HFFc6 (cell line): Measurements from ENCODE around the gene NGF. TPM values are rescaled to one million over a fixed set of nuclear protein-coding genes. Genes with fewer than 3 reads are reported as not detected.

Source experiments
- DNase-seq: peaks from one replicate; pipeline ENCODE4 v3.0.0-alpha.2; 2018
- H3K27ac Mint-ChIP-seq: 2 replicates; pipeline ENCODE4 v1.8.0; 2020; ENCODE audit warnings: mild to moderate bottlenecking, mixed read lengths
- H3K27me3 Mint-ChIP-seq: 2 replicates; pipeline ENCODE4 v1.8.0; 2021; ENCODE audit warnings: mild to moderate bottlenecking, moderate library complexity, mixed read lengths; ENCODE audit not compliant: insufficient read depth
- H3K36me3 Mint-ChIP-seq: 2 replicates; pipeline ENCODE4 v1.8.0; 2021; ENCODE audit warnings: low read depth, mixed read lengths
- H3K4me1 Mint-ChIP-seq: 2 replicates; pipeline ENCODE4 v1.8.0; 2020; ENCODE audit warnings: low read depth, mixed read lengths
- H3K4me3 Mint-ChIP-seq: 2 replicates; pipeline ENCODE4 v1.8.0; 2020; ENCODE audit warnings: mild to moderate bottlenecking, moderate library complexity, mixed read lengths
- H3K9me3 Mint-ChIP-seq: 2 replicates; pipeline ENCODE4 v1.8.0; 2020; ENCODE audit warnings: mild to moderate bottlenecking, mixed read lengths
- total RNA-seq, 6 experiments: library from RNA; stranded (reverse); fragmentation: NEBNext Ultra II Directional; extraction: Animal tissue kit (Norgen Biotek cat#: 25700); gene quantifications; 2 replicates in 1 of 6; 3 replicates in 5 of 6; pipeline ENCODE4 v1.2.3, GENCODE V29; 2021
- TF ChIP-seq, protein P1 (sequence below): fragments of 200-600 bp; sonication (generic); IDR thresholded peaks from 2 replicates; pipeline ENCODE4 v1.5.0; 2021; ENCODE audit warnings: antibody characterized with exemption, mild to moderate bottlenecking

The NGF gene
- total RNA-seq, 6 experiments from 2014 or later = 44.4 to 53.8 (median 51.0) TPM

DNA sequence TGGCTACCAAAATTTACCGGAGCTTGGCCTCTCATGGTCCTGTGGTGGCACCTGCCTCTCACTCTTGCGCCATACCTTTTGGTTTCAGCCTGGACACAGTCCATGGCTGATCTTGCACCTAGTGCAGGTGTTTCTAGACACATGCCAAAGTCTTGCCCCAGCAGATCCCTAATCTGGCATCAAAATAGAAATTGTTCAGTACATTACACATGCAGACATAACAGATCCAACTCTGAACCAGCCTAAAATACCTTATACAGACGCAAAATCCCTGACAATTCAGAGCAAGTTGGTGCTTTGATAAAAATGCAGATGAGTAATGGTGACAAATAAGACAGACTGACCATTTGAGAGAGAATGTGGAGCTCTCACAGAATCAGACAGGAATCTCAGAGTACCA lies 44.1 kb downstream of the NGF start:
- peak; percentile 32 for DNase-seq
- TF ChIP-seq, protein P1, sequence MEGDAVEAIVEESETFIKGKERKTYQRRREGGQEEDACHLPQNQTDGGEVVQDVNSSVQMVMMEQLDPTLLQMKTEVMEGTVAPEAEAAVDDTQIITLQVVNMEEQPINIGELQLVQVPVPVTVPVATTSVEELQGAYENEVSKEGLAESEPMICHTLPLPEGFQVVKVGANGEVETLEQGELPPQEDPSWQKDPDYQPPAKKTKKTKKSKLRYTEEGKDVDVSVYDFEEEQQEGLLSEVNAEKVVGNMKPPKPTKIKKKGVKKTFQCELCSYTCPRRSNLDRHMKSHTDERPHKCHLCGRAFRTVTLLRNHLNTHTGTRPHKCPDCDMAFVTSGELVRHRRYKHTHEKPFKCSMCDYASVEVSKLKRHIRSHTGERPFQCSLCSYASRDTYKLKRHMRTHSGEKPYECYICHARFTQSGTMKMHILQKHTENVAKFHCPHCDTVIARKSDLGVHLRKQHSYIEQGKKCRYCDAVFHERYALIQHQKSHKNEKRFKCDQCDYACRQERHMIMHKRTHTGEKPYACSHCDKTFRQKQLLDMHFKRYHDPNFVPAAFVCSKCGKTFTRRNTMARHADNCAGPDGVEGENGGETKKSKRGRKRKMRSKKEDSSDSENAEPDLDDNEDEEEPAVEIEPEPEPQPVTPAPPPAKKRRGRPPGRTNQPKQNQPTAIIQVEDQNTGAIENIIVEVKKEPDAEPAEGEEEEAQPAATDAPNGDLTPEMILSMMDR = no peak
- Mint-ChIP-seq H3K36me3 (peaks cover 81% of the 10 kb centered on the region), H3K4me3 (0 out of 2 replicates have a peak overlapping the region, but pooled peaks have one; percentile 5), H3K27ac (peak overlapping the region; percentile 65), H3K9me3 (no peaks in the 10 kb centered on the region), H3K27me3 (peaks cover 5% of the 10 kb centered on the region; the same call in 1 of the 2 replicates), H3K4me1 (peaks cover 94% of the 10 kb centered on the region)

DNA sequence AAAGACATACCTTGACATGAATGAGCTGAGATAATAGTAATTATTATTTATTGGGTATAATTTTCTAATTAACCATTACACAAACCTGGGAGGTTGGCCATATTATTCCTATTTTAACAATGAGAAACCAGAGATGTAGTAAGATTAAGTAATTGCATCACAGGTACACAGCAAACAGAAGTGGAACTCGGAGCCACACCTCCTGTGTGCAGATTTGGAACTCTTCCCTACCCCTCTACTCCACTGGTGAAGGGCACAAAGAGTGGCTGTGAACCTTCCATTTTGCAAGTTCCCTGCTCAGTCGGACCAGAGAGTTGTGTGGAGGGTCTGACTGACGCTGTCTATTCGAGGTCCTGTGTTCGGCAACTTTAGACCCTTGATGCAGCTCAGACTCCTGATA lies 45.0 kb downstream of the NGF start:
- Mint-ChIP-seq H3K9me3 (no peaks in the 10 kb centered on the region), H3K4me1 (peaks cover 94% of the 10 kb centered on the region), H3K4me3 (no peak overlapping the region), H3K36me3 (peaks cover 85% of the 10 kb centered on the region), H3K27ac (no peak overlapping the region), H3K27me3 (peaks cover 5% of the 10 kb centered on the region; the same call in 1 of the 2 replicates)
- TF ChIP-seq, protein P1 = no peak
- no peak for DNase-seq

DNA sequence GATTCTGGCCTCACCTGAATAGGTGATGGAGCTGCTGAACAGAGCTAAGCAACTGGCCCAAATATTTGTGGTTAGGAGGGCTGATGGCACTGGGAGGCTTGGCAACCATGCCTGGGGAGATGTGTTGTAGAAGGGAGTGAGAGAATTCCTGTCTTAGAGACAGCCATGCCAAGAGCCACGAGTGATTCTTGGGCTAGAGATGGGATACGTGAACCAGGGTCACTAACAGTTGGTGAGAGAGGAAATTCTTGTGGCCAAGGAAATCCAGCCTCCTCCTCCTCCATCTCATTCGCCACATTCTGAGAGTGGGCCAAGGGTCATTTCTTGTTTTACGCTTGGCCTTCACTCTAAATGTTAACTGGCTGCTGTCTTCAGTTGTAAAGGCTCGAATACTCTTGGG lies 46.3 kb downstream of the NGF start:
- Mint-ChIP-seq H3K27me3 (peaks cover 3% of the 10 kb centered on the region; the same call in 1 of the 2 replicates), H3K36me3 (peaks cover 86% of the 10 kb centered on the region)

DNA sequence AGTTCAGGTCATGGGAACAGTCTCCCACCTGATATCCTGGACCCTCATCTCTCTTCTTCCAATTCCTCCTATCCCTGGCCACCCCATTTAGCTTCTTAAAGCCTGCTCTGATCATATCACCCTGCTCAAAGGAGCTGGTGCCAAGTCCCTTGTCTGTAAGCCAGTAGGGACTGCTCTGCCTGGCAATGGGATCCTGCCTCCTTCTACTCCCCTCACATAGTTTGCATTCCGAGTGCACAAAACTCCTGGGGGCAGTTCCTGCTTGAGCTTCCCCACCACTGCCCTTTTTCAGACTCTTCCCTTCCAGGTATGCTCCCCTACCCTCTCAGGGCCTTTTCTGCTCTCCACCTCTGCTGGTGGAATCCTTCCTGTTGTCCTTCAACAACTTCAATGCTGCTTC lies 48.1 kb downstream of the NGF start:
- H3K4me3 Mint-ChIP-seq = peak overlapping the region; percentile 4; the same call in 1 of the 2 replicates
- no peaks in the 10 kb centered on the region for H3K9me3 Mint-ChIP-seq
- peaks cover 87% of the 10 kb centered on the region for H3K36me3 Mint-ChIP-seq
- H3K27ac Mint-ChIP-seq = peak overlapping the region; percentile 18
- TF ChIP-seq, protein P1 = no peak
- H3K27me3 Mint-ChIP-seq = peaks cover 4% of the 10 kb centered on the region
- H3K4me1 Mint-ChIP-seq = peaks cover 91% of the 10 kb centered on the region
- DNase-seq = no peak

More for the DNA sequence above, 46.3 kb downstream of the NGF start:
- no peaks in the 10 kb centered on the region for H3K9me3 Mint-ChIP-seq
- no peak overlapping the region for H3K4me3 Mint-ChIP-seq
- TF ChIP-seq, protein P1 = no peak
- peaks cover 94% of the 10 kb centered on the region for H3K4me1 Mint-ChIP-seq
- DNase-seq = no peak
- H3K27ac Mint-ChIP-seq = peak overlapping the region; percentile 70

DNA sequence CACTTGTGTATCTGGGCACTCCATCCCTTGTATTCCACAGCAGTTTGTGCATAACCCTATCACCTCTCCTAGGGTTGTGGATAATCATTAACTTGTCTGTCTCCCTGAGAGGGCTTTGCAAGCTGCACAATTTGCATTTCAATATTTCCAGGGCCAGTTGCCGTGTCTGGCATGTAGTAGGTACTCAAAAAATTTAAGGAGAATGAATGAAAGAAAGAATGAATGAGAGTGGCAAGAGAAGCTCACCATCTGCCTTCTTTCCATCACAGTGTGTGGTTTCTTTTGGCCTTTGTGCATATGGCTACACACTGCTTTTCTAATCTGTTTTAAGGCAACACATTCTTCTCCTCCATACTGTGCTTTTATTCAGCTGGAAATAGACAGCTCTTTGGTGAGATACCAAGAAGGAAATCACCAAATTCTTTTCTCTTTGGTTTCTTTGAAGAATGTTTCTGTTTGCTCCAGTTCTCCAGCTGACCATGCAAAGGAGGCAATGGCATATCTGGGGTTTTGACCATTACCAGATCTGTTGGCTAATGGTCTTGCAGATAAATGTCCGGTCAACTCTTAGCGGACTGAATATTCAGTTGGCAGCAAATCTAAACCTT lies 49.4 kb downstream of the NGF start:
- peaks cover 4% of the 10 kb centered on the region for H3K27me3 Mint-ChIP-seq
- no peak overlapping the region for H3K4me3 Mint-ChIP-seq
- H3K27ac Mint-ChIP-seq = peak overlapping the region; percentile 86
- H3K4me1 Mint-ChIP-seq = peaks cover 86% of the 10 kb centered on the region
- H3K9me3 Mint-ChIP-seq = no peaks in the 10 kb centered on the region
- TF ChIP-seq, protein P1 = no peak
- DNase-seq = no peak
- H3K36me3 Mint-ChIP-seq = peaks cover 87% of the 10 kb centered on the region
